Peyer's patch (tissue), 4 donors: ENCODE data around the gene CRKL.

Experiments used
- POLR2A ChIP-seq, 2 donors: fragments of 450-650 bp; IDR thresholded peaks; one replicate each; pipeline ENCODE4 v1.5.1; 2017; ENCODE audit warnings: antibody characterized with exemption in 2 of 2, mild to moderate bottlenecking in 2 of 2, moderate library complexity in 2 of 2
- TF ChIP-seq, protein P1 (sequence below), 6 experiments: fragments of 450-650 bp in 4 of 6; fragments of 200-600 bp in 2 of 6; sonication (generic) in 1 of 6; IDR thresholded peaks; one replicate each; pipeline ENCODE4 v1.5.1; 2017 to 2019; ENCODE audit warnings: antibody characterized with exemption in 6 of 6, mild to moderate bottlenecking in 3 of 6, moderate library complexity in 1 of 6

- TF ChIP-seq, protein P1, sequence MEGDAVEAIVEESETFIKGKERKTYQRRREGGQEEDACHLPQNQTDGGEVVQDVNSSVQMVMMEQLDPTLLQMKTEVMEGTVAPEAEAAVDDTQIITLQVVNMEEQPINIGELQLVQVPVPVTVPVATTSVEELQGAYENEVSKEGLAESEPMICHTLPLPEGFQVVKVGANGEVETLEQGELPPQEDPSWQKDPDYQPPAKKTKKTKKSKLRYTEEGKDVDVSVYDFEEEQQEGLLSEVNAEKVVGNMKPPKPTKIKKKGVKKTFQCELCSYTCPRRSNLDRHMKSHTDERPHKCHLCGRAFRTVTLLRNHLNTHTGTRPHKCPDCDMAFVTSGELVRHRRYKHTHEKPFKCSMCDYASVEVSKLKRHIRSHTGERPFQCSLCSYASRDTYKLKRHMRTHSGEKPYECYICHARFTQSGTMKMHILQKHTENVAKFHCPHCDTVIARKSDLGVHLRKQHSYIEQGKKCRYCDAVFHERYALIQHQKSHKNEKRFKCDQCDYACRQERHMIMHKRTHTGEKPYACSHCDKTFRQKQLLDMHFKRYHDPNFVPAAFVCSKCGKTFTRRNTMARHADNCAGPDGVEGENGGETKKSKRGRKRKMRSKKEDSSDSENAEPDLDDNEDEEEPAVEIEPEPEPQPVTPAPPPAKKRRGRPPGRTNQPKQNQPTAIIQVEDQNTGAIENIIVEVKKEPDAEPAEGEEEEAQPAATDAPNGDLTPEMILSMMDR (IDR thresholded peaks at IDR 0.05): no peak
- TF ChIP-seq POLR2A (IDR thresholded peaks at IDR 0.05): no peak
These were observed 55.8 kb downstream of the CRKL start for GRCh38 chr22:20972933-20973577.
